GM19099 (cell line): ENCODE results near the gene FIP1L1.

Source experiments
- POLR2A ChIP-seq: IDR thresholded peaks from 3 replicates; pipeline ENCODE4 v1.6.1; 2011; ENCODE audit warnings: low read depth; ENCODE audit not compliant: insufficient read length; ENCODE audit errors: extremely low read depth

The FIP1L1 gene, protein sequence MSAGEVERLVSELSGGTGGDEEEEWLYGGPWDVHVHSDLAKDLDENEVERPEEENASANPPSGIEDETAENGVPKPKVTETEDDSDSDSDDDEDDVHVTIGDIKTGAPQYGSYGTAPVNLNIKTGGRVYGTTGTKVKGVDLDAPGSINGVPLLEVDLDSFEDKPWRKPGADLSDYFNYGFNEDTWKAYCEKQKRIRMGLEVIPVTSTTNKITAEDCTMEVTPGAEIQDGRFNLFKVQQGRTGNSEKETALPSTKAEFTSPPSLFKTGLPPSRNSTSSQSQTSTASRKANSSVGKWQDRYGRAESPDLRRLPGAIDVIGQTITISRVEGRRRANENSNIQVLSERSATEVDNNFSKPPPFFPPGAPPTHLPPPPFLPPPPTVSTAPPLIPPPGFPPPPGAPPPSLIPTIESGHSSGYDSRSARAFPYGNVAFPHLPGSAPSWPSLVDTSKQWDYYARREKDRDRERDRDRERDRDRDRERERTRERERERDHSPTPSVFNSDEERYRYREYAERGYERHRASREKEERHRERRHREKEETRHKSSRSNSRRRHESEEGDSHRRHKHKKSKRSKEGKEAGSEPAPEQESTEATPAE

GRCh38 chr4:53377319-53378170 lies at the start of gene FIP1L1:
Gene FIP1L1, plus strand, starts transcription at chr4:53377641. Its CDS starts 198 bp downstream, at chr4:53377839.
- TF ChIP-seq POLR2A, result peak; percentile 93

- no peak for TF ChIP-seq POLR2A
Measured at GRCh38 chr4:53346920-53347852, 30.3 kb upstream of the FIP1L1 start.

GRCh38 chr4:53348046-53348445 lies 29.4 kb upstream of the FIP1L1 start:
- no peak for TF ChIP-seq POLR2A

DNA sequence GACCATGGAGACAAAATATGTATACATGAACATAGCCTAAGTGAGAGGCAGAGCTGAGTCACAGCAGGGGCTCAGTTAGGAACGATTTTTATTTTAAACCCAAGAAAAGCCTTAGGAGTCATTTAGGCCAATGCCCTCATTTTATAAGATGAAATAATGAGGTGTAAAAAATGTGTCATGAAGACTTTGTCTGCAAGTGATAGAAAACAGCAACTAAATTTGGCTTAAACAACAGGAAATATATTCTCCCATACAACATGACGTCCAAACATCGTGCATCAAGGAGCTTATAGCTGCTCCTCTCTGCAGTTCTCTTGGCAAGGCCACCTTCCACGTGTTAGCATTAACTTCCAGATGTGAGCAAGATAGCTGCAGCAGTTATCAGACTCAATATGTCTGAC lies 28.4 kb upstream of the FIP1L1 start:
- TF ChIP-seq POLR2A, result no peak

DNA sequence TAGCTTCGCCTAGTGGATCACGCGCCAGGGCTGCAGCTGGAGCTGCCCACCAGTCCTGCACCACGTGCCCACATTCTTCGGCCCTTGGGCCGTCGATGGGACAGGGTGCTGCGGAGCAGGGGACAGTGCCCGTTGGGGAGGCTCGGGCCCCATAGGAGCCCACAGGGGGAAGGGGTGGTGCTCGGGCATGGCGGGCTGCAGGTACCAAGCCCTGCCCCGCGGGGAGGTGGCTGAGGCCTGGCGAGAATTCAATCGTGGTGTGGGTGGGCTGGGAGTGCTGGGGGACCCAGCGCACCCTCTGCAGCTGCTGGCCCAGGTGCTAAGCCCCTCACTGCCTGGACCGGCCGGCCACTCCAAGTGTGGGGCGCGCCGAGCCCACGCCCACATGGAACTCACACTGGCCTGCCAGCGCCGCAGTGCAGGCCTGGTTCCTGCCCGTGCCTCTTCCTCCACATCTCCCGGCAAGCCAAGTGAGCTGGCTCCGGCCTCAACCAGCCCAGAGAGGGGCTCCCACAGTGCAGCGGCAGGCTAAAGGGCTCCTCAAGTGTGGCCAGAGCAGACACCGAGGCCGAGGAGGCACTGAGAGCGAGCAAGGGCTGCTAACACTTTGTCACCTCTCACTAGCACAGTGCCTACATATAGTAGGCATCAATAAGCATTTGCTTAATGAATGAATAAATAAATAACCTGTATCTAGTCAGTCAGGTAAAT lies 23.3 kb upstream of the FIP1L1 start:
- TF ChIP-seq POLR2A, result no peak

DNA sequence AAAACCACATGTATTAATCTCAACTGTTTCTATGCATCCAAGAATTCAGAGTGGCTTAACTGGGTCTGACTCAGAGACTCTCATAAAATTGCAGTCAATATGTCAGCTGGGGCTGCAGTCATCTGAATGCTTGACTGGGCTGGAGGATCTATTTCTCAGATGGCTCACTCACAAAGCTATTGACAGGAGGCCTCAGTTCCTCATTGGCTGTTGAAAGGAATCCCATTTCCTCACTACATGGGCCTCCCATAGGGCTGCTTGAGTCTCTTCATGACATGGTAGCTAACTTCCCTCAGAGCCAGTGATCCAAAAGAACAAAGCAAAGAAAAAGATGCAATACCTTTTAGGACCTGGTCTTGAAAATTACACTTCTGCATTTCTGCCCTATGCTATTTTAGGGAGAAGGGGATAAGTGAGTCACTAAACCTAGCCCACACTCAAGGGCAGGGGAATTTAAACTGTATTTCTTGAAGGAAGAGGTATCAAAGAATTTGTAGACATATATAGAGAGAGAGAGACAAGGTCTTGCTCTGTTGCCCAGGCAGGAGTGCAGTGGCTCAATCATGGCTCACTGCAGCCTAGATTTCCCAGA lies 21.4 kb upstream of the FIP1L1 start:
- no peak for TF ChIP-seq POLR2A

- no peak for TF ChIP-seq POLR2A
Measured at GRCh38 chr4:53361451-53361850, 16.0 kb upstream of the FIP1L1 start.

DNA sequence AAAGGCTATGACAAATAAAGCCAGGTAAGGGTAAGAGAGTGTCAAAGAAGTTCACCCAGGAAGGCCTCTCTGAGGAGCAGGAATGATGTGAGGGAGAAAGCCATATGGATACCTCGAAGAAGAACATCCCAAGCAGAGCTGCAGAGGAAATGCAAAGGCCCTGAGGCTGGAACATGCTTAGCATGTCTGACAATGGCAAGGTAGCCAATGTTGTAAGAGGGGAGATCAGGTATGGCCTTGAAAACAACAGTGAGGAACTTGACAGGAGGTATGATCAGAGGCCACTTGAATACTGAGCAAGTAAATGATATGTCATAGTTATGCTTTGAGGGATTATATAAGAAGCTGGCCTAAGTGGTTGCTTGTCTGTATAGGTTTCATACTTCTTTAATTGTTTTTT lies 15.3 kb upstream of the FIP1L1 start:
- TF ChIP-seq POLR2A, result no peak

- TF ChIP-seq POLR2A, result no peak
Measured at GRCh38 chr4:53364624-53365023, 12.8 kb upstream of the FIP1L1 start.

DNA sequence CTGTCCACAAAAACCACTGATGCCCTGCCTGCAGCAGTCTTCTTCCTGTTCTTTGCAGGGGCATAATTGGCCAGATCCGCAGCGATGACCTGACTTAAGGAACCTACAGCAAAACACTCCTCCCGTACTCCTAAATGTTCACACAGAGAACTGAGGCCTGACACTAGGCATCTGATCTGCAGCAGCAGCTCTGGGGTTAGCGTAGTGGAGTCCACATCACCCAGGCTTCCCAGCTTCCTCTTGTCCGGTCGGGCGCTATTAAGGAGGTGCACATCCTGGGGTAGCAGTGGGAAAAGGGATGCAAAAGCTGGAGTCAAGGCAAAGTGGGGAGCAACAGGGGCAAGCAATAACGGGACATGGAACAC lies 12.3 kb upstream of the FIP1L1 start:
- TF ChIP-seq POLR2A, result no peak

DNA sequence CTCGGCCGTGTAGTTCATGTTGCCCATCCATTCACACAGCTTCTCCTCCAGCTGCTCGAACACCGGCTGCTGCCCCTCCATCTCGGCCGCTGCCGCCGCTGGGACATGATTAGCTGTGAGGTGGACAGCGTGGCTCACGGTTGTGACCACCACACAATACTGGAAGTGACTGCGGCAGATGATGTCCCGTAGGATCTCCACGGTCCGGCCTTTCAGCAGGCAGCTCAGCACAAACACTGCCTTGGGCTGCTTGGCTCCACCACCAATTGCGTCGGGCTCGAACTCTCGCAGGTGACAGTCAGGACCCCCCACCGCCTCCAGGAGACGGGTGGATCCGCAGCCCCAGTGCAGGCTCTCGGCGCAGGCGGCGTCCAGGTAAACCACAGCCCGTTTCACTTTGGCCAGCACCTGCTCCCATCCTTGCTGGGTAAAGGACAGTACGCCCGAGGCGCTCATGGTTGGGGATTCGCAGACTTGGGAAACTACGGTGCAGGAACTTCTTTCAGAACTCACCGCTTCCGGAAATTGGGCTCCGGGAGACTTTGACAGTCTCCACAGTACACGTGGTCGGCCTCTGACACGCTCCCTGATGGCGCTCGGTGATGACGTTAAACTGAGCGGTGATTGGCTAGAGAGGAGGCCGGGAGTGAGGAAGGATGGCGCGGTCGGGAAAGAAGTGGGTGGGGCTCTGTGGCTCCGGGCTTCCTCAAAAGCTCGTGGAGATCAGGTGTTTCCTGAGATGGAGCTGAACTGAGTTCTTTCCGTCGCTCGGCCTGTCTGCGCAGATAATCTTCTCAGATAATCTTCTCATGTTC lies 11.7 kb upstream of the FIP1L1 start, which contains the start of gene SCFD2:
Gene SCFD2, minus strand, starts transcription at position 576 of the 815 bp plus-strand sequence.
- peak; percentile 86 for TF ChIP-seq POLR2A

DNA sequence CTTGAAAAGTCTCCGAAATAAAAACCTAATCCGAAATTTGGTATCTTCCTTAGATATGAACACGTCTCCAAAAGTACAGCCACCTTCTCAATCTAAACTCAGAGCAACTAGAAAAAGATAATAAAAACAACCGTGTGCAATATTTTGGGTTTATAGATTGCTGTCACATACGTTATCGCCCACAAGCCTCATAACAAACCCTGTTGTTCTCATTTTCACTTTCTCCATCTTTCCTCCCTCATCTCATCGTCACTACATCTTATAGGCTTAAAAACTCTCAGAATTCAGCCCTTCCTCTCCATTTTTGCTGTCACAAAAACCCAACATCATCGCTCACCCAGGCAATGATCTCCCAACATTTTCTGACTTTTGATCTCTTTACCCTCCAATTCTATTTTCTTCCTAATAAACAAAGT lies 11.1 kb upstream of the FIP1L1 start:
- no peak for TF ChIP-seq POLR2A

DNA sequence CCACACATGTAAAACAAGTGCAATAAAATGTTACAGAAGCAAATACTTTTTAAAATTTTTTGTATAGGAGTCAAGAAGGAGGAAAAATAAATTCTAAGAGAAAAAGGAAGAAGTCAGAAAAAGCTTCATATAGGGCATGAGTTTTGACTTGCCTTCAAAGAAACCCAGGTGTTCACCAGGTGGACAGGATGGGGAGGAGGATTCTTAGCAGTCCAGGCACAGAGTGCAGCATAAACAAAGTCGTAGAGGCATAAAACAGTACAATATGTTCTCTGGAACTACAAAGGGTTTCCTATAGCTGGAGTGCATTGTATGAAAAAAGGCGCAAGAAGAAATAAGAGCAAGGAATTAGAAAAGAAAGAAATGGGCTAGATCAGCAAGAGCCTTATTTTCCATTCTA lies 9.7 kb upstream of the FIP1L1 start:
- TF ChIP-seq POLR2A, result no peak
